Measurements from ENCODE around the gene DOCK2. TPM values are rescaled to one million over a fixed set of nuclear protein-coding genes. Genes with fewer than 3 reads are reported as not detected.
A peak's percentile ranks its signal among the peaks of the same experiment; 100 is the strongest.

The DOCK2 gene
- total and polyA plus RNA-seq, 4 donors, result 1.6 to 53.7 (median 21.6) TPM

DNA sequence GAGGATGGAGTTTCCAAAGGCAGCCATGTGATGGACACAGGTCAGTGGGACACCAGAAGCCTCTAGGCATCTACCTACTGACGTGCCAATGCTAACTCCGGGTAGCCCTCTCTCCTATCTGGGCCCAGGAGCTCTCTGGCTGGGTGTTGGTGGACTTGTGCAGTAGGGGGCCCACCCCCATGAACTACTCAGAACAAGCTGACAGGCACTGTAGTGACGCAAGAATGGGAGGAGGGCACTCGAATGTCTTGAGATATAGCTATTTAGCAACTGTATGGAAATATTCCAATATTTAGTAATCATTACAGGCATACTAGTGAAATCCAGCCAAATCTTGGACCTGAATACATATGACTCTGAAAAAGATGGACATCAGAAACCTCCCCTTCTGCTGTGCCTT lies 5.7 kb upstream of the DOCK2 start:
- Histone ChIP-seq H3K27me3 (ENCODE audit: control insufficient read depth in 1 of 2, insufficient read depth in 2 of 2, low read length in 1 of 2) (no peaks in the 10 kb centered on the region), H3K27ac (ENCODE audit: low read depth in 1 of 2, low read length in 2 of 2) (no peak overlapping the region), H3K4me1 (ENCODE audit: control insufficient read depth in 1 of 2, insufficient read depth in 2 of 2, low read length in 2 of 2) (peaks cover 0 to 2% of the 10 kb centered on the region in 2 donors), H3K4me3 (ENCODE audit: low read length in 2 of 2) (no peak overlapping the region), H3K36me3 (ENCODE audit: control insufficient read depth in 1 of 2, insufficient read depth in 2 of 2, low read length in 1 of 2) (no peaks in the 10 kb centered on the region), H3K9me3 (ENCODE audit: control insufficient read depth, low read length) (no peaks in the 10 kb centered on the region)
- no peak for DNase-seq
- intact Hi-C loops (cut with DNase I), result no loop called here
- WGBS, 2 donors, result 82 to 88% methylated on average over 4 of the region's 4 CpGs
- ATAC-seq (ENCODE audit: low FRiP score), result no peak

DNA sequence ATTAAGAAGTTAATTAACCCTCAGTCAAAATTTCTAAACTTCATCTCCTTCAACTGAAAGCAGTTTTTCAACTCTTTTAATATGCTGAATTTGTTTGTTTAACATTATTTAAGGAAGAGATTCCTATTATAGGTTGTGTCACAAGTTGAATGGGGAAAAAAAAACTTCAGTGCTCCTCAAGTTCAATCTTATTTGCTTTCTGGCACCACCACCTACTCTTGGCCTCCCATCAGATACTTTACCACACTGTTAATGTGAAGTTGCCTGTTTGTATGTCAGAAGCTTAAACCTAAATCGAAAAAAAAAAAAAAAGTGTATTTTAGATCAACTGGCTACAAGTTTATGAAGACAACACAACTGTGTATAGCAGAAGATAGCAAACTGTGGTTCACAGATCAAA lies 4.1 kb upstream of the DOCK2 start:
- H3K9me3 ChIP-seq (ENCODE audit: control insufficient read depth, low read length), result no peaks in the 10 kb centered on the region
- DNase-seq (no peak), ATAC-seq (ENCODE audit: low FRiP score) (no peak)
- no peak overlapping the region for H3K4me3 ChIP-seq (ENCODE audit: low read length in 2 of 2)
- intact Hi-C loops (cut with DNase I), result no loop called here
- H3K27me3 ChIP-seq (ENCODE audit: control insufficient read depth in 1 of 2, insufficient read depth in 2 of 2, low read length in 1 of 2), result peaks cover 0 to 3% of the 10 kb centered on the region in 2 donors
- H3K27ac ChIP-seq (ENCODE audit: low read depth in 1 of 2, low read length in 2 of 2), result no peak overlapping the region
- H3K4me1 ChIP-seq (ENCODE audit: control insufficient read depth in 1 of 2, insufficient read depth in 2 of 2, low read length in 2 of 2), result no peaks in the 10 kb centered on the region
- no peaks in the 10 kb centered on the region for H3K36me3 ChIP-seq (ENCODE audit: control insufficient read depth in 1 of 2, insufficient read depth in 2 of 2, low read length in 1 of 2)
- 78 to 91% methylated on average over 1 of the region's 1 CpG for WGBS, 2 donors

DNA sequence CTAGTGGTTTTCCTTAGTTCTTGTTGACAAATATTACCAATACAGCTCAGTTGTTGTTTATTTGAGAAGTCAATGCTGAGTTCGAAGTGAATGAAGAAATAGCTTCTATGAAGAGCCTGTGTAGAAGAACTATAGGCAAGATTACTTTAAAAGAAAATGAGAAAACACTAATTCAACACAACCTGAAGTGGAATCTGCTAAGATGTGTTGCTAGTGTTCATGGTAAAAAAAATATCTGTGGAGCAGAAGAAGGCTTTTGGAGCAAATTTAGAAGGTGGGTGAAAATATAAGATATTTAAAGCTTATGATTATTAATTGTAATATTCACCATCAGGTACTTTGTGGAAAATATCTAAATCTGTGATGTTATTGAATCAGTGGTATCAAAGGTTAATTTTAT lies 2.5 kb upstream of the DOCK2 start:
- no peak overlapping the region for H3K27ac ChIP-seq (ENCODE audit: low read depth in 1 of 2, low read length in 2 of 2)
- DNase-seq (no peak), ATAC-seq (ENCODE audit: low FRiP score) (no peak)
- 79 to 83% methylated on average over 1 of the region's 1 CpG for WGBS, 2 donors
- no peaks in the 10 kb centered on the region for H3K4me1 ChIP-seq (ENCODE audit: control insufficient read depth in 1 of 2, insufficient read depth in 2 of 2, low read length in 2 of 2)
- H3K36me3 ChIP-seq (ENCODE audit: control insufficient read depth in 1 of 2, insufficient read depth in 2 of 2, low read length in 1 of 2), result no peaks in the 10 kb centered on the region
- no peak overlapping the region for H3K4me3 ChIP-seq (ENCODE audit: low read length in 2 of 2)
- intact Hi-C loops (cut with DNase I), result no loop called here
- H3K27me3 ChIP-seq (ENCODE audit: control insufficient read depth in 1 of 2, insufficient read depth in 2 of 2, low read length in 1 of 2), result peaks cover 0 to 3% of the 10 kb centered on the region in 2 donors
- H3K9me3 ChIP-seq (ENCODE audit: control insufficient read depth, low read length), result peaks cover 2% of the 10 kb centered on the region

DNA sequence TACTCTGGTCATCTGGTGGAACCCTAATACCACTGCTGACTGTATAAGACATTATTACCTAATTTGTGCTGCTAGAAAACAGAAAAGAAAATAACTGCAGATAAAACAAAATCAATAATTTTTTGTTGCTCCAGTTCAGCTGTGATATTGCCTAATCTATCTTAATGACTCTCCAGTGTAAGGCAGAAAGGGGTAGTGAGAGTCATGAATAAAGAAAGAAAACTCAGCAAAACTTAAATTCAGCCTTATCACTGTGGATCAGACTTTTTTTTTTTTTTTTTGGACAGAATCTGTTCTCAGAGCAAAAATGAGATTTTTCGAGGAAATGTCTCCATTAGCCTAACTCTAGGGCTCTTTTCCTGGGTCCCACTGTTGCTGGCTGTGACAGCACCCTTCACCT lies 1.1 kb upstream of the DOCK2 start:
- no peaks in the 10 kb centered on the region for H3K4me1 ChIP-seq (ENCODE audit: control insufficient read depth in 1 of 2, insufficient read depth in 2 of 2, low read length in 2 of 2)

DNA sequence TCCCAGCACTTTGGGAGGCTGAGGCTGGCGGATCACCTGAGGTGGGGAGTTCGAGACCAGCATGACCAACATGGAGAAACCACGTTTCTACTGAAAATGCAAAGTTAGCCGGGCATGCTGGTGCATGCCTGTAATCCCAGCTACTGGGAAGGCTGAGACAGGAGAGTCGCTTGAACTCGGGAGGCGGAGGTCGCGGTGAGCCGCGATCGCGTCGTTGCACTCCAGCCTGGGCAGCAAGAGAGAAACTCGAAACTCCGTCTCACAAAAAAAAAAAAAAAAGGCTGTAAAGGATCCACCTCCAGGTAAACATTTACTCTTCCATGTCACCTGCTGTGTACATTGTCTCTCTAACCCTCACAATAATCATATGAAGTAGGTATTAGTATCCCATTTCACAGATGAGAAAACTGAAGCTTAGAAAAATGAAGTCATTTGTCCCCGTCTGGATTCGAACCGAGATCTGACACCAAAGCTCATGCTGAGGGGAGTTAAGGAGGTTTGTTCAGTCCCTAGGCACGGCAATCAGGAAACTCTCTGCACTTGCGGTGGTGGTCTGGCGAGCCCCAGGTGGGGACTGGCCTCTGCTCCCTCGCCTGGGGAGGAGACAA lies 494 bp upstream of the DOCK2 start:
- DNase-seq (no peak), ATAC-seq (ENCODE audit: low FRiP score) (peak; percentile 9)
- 29 to 43% methylated on average over 23 of the region's 23 CpGs for WGBS, 2 donors
- Histone ChIP-seq H3K9me3 (ENCODE audit: control insufficient read depth, low read length) (peaks cover 4% of the 10 kb centered on the region), H3K27ac (ENCODE audit: low read depth in 1 of 2, low read length in 2 of 2) (no peak overlapping the region), H3K27me3 (ENCODE audit: control insufficient read depth in 1 of 2, insufficient read depth in 2 of 2, low read length in 1 of 2) (peaks cover 0 to 3% of the 10 kb centered on the region in 2 donors), H3K36me3 (ENCODE audit: control insufficient read depth in 1 of 2, insufficient read depth in 2 of 2, low read length in 1 of 2) (no peaks in the 10 kb centered on the region), H3K4me3 (ENCODE audit: low read length in 2 of 2) (no peak overlapping the region), H3K4me1 (ENCODE audit: control insufficient read depth in 1 of 2, insufficient read depth in 2 of 2, low read length in 2 of 2) (no peaks in the 10 kb centered on the region)
- intact Hi-C loops (cut with DNase I), result no loop called here

More for the DNA sequence above, 1.1 kb upstream of the DOCK2 start:
- no peak for ATAC-seq (ENCODE audit: low FRiP score)
- Histone ChIP-seq H3K4me3 (ENCODE audit: low read length in 2 of 2) (no peak overlapping the region), H3K27ac (ENCODE audit: low read depth in 1 of 2, low read length in 2 of 2) (no peak overlapping the region), H3K9me3 (ENCODE audit: control insufficient read depth, low read length) (peaks cover 4% of the 10 kb centered on the region), H3K27me3 (ENCODE audit: control insufficient read depth in 1 of 2, insufficient read depth in 2 of 2, low read length in 1 of 2) (peaks cover 0 to 3% of the 10 kb centered on the region in 2 donors), H3K36me3 (ENCODE audit: control insufficient read depth in 1 of 2, insufficient read depth in 2 of 2, low read length in 1 of 2) (no peaks in the 10 kb centered on the region)
- no peak for DNase-seq
- intact Hi-C loops (cut with DNase I), result no loop called here
- 56% methylated on average over 1 of the region's 1 CpG for WGBS, 2 donors

DNA sequence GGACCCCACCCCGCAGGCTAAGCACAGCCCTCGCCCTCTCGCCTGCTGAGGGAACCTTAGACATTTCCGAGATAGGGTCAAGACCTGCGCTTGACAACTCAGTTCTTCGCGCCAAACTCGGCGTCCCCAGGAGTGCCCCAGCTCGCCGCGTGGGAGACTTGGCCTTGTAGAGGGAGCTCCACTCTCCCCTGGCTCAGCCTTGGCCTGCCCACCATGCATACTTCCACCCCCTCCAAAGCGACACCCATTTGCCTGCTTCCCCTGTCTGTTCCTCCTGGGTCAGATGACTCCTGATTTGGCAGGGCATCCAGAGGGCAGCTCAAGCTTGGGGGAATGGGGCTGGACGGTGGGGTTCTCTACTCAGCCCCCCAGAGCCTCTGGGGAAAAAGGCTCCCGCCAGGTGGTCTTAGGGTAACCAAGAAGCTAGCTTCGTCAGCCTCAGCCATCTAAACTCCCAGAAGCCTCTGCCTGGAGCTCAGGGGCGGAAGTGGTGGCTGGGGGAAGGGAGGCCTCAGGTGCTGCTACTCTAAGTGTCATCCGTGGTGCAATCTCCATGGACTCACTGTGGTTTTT lies 560 bp downstream of the DOCK2 start:
- H3K27ac ChIP-seq (ENCODE audit: low read depth in 1 of 2, low read length in 2 of 2), result no peak overlapping the region
- no peak for ATAC-seq (ENCODE audit: low FRiP score)
- intact Hi-C loops (cut with DNase I), result no loop called here

DNA sequence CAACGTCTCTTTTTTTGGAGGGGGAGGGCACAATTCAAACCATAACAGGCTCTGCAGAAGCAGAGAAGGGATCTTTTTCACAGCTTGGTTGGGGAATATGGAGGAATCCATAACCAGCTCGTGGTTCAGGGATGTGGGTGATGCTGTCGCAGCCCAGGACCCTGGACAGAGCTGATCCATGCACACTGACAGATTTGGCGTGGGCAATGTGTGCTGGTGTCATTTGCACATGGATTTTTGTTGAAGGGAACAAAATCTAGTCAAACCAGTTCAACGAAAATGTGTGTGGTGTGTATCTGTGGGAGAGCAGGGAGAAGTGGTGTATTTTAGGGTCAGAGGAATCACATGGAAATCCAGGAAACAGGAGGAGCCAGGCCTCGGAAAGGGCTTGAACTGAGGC lies 4.2 kb downstream of the DOCK2 start:
- no peak for ATAC-seq (ENCODE audit: low FRiP score)
- 9 to 10% methylated on average over 6 of the region's 6 CpGs for WGBS, 2 donors

More for the DNA sequence above, 560 bp downstream of the DOCK2 start:
- 18% methylated on average over 18 of the region's 18 CpGs for WGBS, 2 donors
- DNase-seq, result peak in 1 of 2 donors; percentile 56
- no peak overlapping the region for H3K4me3 ChIP-seq (ENCODE audit: low read length in 2 of 2)
- H3K4me1 ChIP-seq (ENCODE audit: control insufficient read depth in 1 of 2, insufficient read depth in 2 of 2, low read length in 2 of 2), result no peaks in the 10 kb centered on the region
- H3K36me3 ChIP-seq (ENCODE audit: control insufficient read depth in 1 of 2, insufficient read depth in 2 of 2, low read length in 1 of 2), result no peaks in the 10 kb centered on the region
- peaks cover 4% of the 10 kb centered on the region for H3K9me3 ChIP-seq (ENCODE audit: control insufficient read depth, low read length)
- H3K27me3 ChIP-seq (ENCODE audit: control insufficient read depth in 1 of 2, insufficient read depth in 2 of 2, low read length in 1 of 2), result peaks cover 0 to 3% of the 10 kb centered on the region in 2 donors

DNA sequence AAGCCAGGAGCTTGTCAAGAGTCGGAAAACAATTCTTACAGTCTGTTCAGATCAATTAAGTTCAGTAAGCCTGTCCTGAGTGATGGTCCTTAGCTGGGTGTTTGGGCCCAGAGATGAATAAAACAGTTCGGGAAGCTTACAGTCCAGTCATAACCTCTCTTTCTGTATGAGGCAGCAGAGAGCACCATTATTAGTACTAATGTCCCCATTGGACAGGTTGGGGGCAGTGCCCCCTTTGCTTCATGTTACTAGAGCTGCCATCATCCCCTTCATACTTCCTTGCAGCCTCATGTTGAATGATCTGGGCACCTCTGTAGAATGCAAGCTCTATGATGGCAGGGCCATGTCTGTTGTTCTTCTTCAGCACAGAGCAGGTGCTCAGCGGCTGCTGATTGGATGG lies 9.8 kb downstream of the DOCK2 start:
- Histone ChIP-seq H3K36me3 (ENCODE audit: control insufficient read depth in 1 of 2, insufficient read depth in 2 of 2, low read length in 1 of 2) (no peaks in the 10 kb centered on the region), H3K27me3 (ENCODE audit: control insufficient read depth in 1 of 2, insufficient read depth in 2 of 2, low read length in 1 of 2) (no peaks in the 10 kb centered on the region), H3K9me3 (ENCODE audit: control insufficient read depth, low read length) (no peaks in the 10 kb centered on the region), H3K4me1 (ENCODE audit: control insufficient read depth in 1 of 2, insufficient read depth in 2 of 2, low read length in 2 of 2) (no peaks in the 10 kb centered on the region), H3K27ac (ENCODE audit: low read depth in 1 of 2, low read length in 2 of 2) (no peak overlapping the region), H3K4me3 (ENCODE audit: low read length in 2 of 2) (no peak overlapping the region)
- intact Hi-C loops (cut with DNase I), result no loop called here
- ATAC-seq (ENCODE audit: low FRiP score) (no peak), DNase-seq (no peak)
- WGBS, 2 donors, result 84 to 85% methylated on average over 3 of the region's 3 CpGs

More for the DNA sequence above, 4.2 kb downstream of the DOCK2 start:
- H3K27me3 ChIP-seq (ENCODE audit: control insufficient read depth in 1 of 2, insufficient read depth in 2 of 2, low read length in 1 of 2), result peaks cover 0 to 3% of the 10 kb centered on the region in 2 donors
- no peak overlapping the region for H3K4me3 ChIP-seq (ENCODE audit: low read length in 2 of 2)
- H3K36me3 ChIP-seq (ENCODE audit: control insufficient read depth in 1 of 2, insufficient read depth in 2 of 2, low read length in 1 of 2), result no peaks in the 10 kb centered on the region
- intact Hi-C loops (cut with DNase I), result no loop called here
- no peak overlapping the region for H3K27ac ChIP-seq (ENCODE audit: low read depth in 1 of 2, low read length in 2 of 2)
- no peak for DNase-seq
- peaks cover 4% of the 10 kb centered on the region for H3K9me3 ChIP-seq (ENCODE audit: control insufficient read depth, low read length)
- no peaks in the 10 kb centered on the region for H3K4me1 ChIP-seq (ENCODE audit: control insufficient read depth in 1 of 2, insufficient read depth in 2 of 2, low read length in 2 of 2)

DNA sequence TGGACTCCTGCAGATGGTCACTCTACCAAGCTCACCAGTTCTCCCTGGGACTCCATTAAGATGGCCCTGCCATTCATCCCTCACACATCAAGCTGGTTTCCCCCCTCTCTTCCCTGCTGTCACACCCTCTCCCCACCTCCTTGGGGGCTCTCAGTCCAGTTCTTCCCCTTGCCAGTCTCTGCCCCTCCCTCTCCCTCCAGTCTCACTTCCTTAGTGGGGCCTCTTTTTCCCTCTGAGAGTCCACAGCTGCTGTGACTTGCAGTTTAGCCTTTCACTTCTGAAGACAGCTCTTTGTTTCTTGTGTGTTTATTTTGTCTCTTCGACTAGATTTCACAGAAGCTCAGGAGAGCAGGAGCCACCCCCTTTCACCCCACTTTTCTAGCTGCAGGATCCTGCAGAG lies 10.5 kb downstream of the DOCK2 start:
- DNase-seq, result no peak
- H3K27me3 ChIP-seq (ENCODE audit: control insufficient read depth in 1 of 2, insufficient read depth in 2 of 2, low read length in 1 of 2), result no peaks in the 10 kb centered on the region
- H3K27ac ChIP-seq (ENCODE audit: low read depth in 1 of 2, low read length in 2 of 2), result no peak overlapping the region
- WGBS, 2 donors, result 0 to 15% methylated on average over 1 of the region's 1 CpG
- intact Hi-C loops (cut with DNase I), result no loop called here
- no peaks in the 10 kb centered on the region for H3K36me3 ChIP-seq (ENCODE audit: control insufficient read depth in 1 of 2, insufficient read depth in 2 of 2, low read length in 1 of 2)
- ATAC-seq (ENCODE audit: low FRiP score), result no peak
- H3K4me3 ChIP-seq (ENCODE audit: low read length in 2 of 2), result no peak overlapping the region
- no peaks in the 10 kb centered on the region for H3K4me1 ChIP-seq (ENCODE audit: control insufficient read depth in 1 of 2, insufficient read depth in 2 of 2, low read length in 2 of 2)
- H3K9me3 ChIP-seq (ENCODE audit: control insufficient read depth, low read length), result no peaks in the 10 kb centered on the region
